Hepatocyte (in vitro differentiated cells): Measurements from ENCODE around the gene MXD4. TPM values are rescaled to one million over a fixed set of nuclear protein-coding genes. Genes with fewer than 3 reads are reported as not detected.

Experiments used
- DNase-seq: peaks from one replicate; pipeline ENCODE4 v3.0.0-alpha.2; 2016; ENCODE audit warnings: low spot score
- H2AFZ ChIP-seq: fragments of 200-600 bp; sonication (generic); 2 replicates; pipeline ENCODE4 v1.6.0; 2016; ENCODE audit warnings: antibody characterized with exemption, mild to moderate bottlenecking
- H3K27ac ChIP-seq: fragments of 200-600 bp; sonication (generic); 2 replicates; pipeline ENCODE4 v1.5.1; 2016; ENCODE audit warnings: mild to moderate bottlenecking
- H3K27me3 ChIP-seq: fragments of 200-600 bp; sonication (generic); 2 replicates; pipeline ENCODE4 v1.6.1; 2016
- H3K36me3 ChIP-seq: fragments of 200-600 bp; sonication (generic); replicated peaks from 2 replicates; pipeline ENCODE4 v1.5.1; 2016; ENCODE audit warnings: low read depth; ENCODE audit not compliant: insufficient read depth
- H3K4me1 ChIP-seq: fragments of 200-600 bp; sonication (generic); 2 replicates; pipeline ENCODE4 v1.5.1; 2016; ENCODE audit warnings: mild to moderate bottlenecking, moderate library complexity; ENCODE audit not compliant: insufficient read depth
- H3K4me2 ChIP-seq: fragments of 200-600 bp; sonication (generic); 2 replicates; pipeline ENCODE4 v1.6.0; 2016
- H3K4me3 ChIP-seq: fragments of 200-600 bp; sonication (generic); 2 replicates; pipeline ENCODE4 v1.5.1; 2016; ENCODE audit warnings: mild to moderate bottlenecking
- H3K79me2 ChIP-seq: fragments of 200-600 bp; sonication (generic); 2 replicates; pipeline ENCODE4 v1.6.0; 2017; ENCODE audit warnings: mild to moderate bottlenecking
- H3K9me2 ChIP-seq: fragments of 200-600 bp; sonication (generic); replicated peaks from 2 replicates; pipeline ENCODE4 v1.6.0; 2017; ENCODE audit warnings: mild to moderate bottlenecking; ENCODE audit not compliant: insufficient read depth
- H3K9me3 ChIP-seq: fragments of 200-600 bp; sonication (generic); 2 replicates; pipeline ENCODE4 v1.5.1; 2016; ENCODE audit warnings: low read depth, mild to moderate bottlenecking
- H4K20me1 ChIP-seq: fragments of 200-600 bp; sonication (generic); 2 replicates; pipeline ENCODE4 v1.6.0; 2016; ENCODE audit warnings: mild to moderate bottlenecking; ENCODE audit not compliant: insufficient read depth, poor library complexity, severe bottlenecking
- CTCF ChIP-seq: fragments of 200-600 bp; sonication (generic); IDR thresholded peaks from 2 replicates; pipeline ENCODE4 v1.5.1; 2016; ENCODE audit warnings: antibody characterized with exemption, mild to moderate bottlenecking; ENCODE audit not compliant: poor library complexity
- EZH2 ChIP-seq: fragments of 200-600 bp; sonication (generic); IDR thresholded peaks from 2 replicates; pipeline ENCODE4 v1.6.1; 2016; ENCODE audit warnings: antibody characterized with exemption, mild to moderate bottlenecking, borderline replicate concordance
- EZH2phosphoT487 ChIP-seq: fragments of 200-600 bp; sonication (generic); IDR thresholded peaks from one replicate; pipeline ENCODE4 v1.6.1; 2018; ENCODE audit warnings: antibody characterized with exemption, mild to moderate bottlenecking, low read depth, moderate library complexity; ENCODE audit not compliant: unreplicated experiment, severe bottlenecking
- WGBS: methylation state at CpG from one replicate; pipeline ENCODE4 v1.1.6; 2016; ENCODE audit warnings: low lambda C conversion rate; ENCODE audit errors: missing lambda C conversion rate; 5-methylcytosine and 5-hydroxymethylcytosine counted together
- polyA plus RNA-seq: library from polyadenylated mRNA; unstranded; fragments of >200 nt; fragmentation: Nextera tagmentation; extraction: Ambion mirVana; gene quantifications from 2 replicates; pipeline ENCODE4 v1.2.1, GENCODE V29; 2016
- total RNA-seq: library from RNA; depleted of rRNA; stranded (reverse); fragments of >200 nt; gene quantifications from 2 replicates; pipeline ENCODE4 v1.2.3, GENCODE V29; 2014

Gene MXD4
- total and polyA plus RNA-seq, 2 experiments from 2014 or later: 56.7 to 127 TPM

- no peaks in the 10 kb centered on the region for H3K4me1 ChIP-seq
- H3K9me2 ChIP-seq: no peaks in the 10 kb centered on the region
- H3K27ac ChIP-seq: no peak overlapping the region
- no peak overlapping the region for H3K4me2 ChIP-seq
- 88% methylated on average over 21 of the region's 34 CpGs for WGBS
- TF ChIP-seq EZH2phosphoT487 (no peak), CTCF (no peak), EZH2 (no peak)
- no peaks in the 10 kb centered on the region for H3K9me3 ChIP-seq
- no peak overlapping the region for H3K4me3 ChIP-seq
- H4K20me1 ChIP-seq: no peaks in the 10 kb centered on the region
- no peaks in the 10 kb centered on the region for H3K79me2 ChIP-seq
- DNase-seq: no peak
- no peaks in the 10 kb centered on the region for H3K27me3 ChIP-seq
- H2AFZ ChIP-seq: no peak overlapping the region
- no peaks in the 10 kb centered on the region for H3K36me3 ChIP-seq
Measured at GRCh38 chr4:2270341-2271165, 8.6 kb upstream of the MXD4 start.

- Histone ChIP-seq H2AFZ (no peak overlapping the region), H3K79me2 (no peaks in the 10 kb centered on the region), H3K9me2 (no peaks in the 10 kb centered on the region), H4K20me1 (no peaks in the 10 kb centered on the region), H3K27me3 (no peaks in the 10 kb centered on the region), H3K4me1 (no peaks in the 10 kb centered on the region), H3K9me3 (no peaks in the 10 kb centered on the region), H3K4me2 (no peak overlapping the region), H3K36me3 (no peaks in the 10 kb centered on the region), H3K27ac (no peak overlapping the region), H3K4me3 (no peak overlapping the region)
- no peak for TF ChIP-seq CTCF
- no peak for TF ChIP-seq EZH2
- no peak for TF ChIP-seq EZH2phosphoT487
- WGBS: 88% methylated on average over 12 of the region's 12 CpGs
- DNase-seq: no peak
Measured at GRCh38 chr4:2269618-2270163, 7.8 kb upstream of the MXD4 start.

- no peaks in the 10 kb centered on the region for H3K27me3 ChIP-seq
- no peaks in the 10 kb centered on the region for H3K9me3 ChIP-seq
- H3K36me3 ChIP-seq: no peaks in the 10 kb centered on the region
- no peaks in the 10 kb centered on the region for H3K79me2 ChIP-seq
- no peak for DNase-seq
- no peak for TF ChIP-seq EZH2phosphoT487
- no peak for TF ChIP-seq CTCF
- TF ChIP-seq EZH2: no peak
- H3K27ac ChIP-seq: no peak overlapping the region
- H3K4me1 ChIP-seq: no peaks in the 10 kb centered on the region
- no peak overlapping the region for H3K4me2 ChIP-seq
- H3K4me3 ChIP-seq: no peak overlapping the region
- H4K20me1 ChIP-seq: no peaks in the 10 kb centered on the region
- WGBS: 75% methylated on average over 6 of the region's 6 CpGs
- H3K9me2 ChIP-seq: no peaks in the 10 kb centered on the region
- H2AFZ ChIP-seq: no peak overlapping the region
Measured at GRCh38 chr4:2269206-2269531, 7.3 kb upstream of the MXD4 start.
